Heart right ventricle (tissue), 16 donors: ENCODE measurements around the gene NOTCH4. TPM values are rescaled to one million over a fixed set of nuclear protein-coding genes. Genes with fewer than 3 reads are reported as not detected.
A peak's percentile ranks its signal among the peaks of the same experiment; 100 is the strongest.

Experiments
- ATAC-seq, 8 donors: fragments of 200-7000 bp; cut with Tn5 transposase; one replicate each; pipeline ENCODE4 v1.9.1; 2020; ENCODE audit warnings: mild to moderate bottlenecking in 8 of 8, moderate library complexity in 8 of 8, moderate number of reproducible peaks in 1 of 8
- DNase-seq, 2 donors: peaks; one replicate each; pipeline ENCODE4 v3.0.0-alpha.2; 2020
- H3K27ac ChIP-seq, 10 donors: fragments of 200-600 bp; sonication (generic) in 2 of 10; one replicate each; pipeline versions ENCODE4 v1.5.0 to v1.8.0; 2020 to 2022; ENCODE audit warnings: mild to moderate bottlenecking in 3 of 10
- H3K27me3 ChIP-seq, 7 donors: fragments of 200-600 bp; one replicate each; pipeline ENCODE4 v1.8.0; 2021 to 2022; ENCODE audit warnings: mild to moderate bottlenecking in 2 of 7
- H3K36me3 ChIP-seq, 9 donors: fragments of 200-600 bp; sonication (generic) in 1 of 9; one replicate each; pipeline versions ENCODE4 v1.5.0 to v1.8.0; 2020 to 2022; ENCODE audit warnings: mild to moderate bottlenecking in 2 of 9
- H3K4me1 ChIP-seq, 9 donors: fragments of 200-600 bp; sonication (generic) in 1 of 9; one replicate each; pipeline versions ENCODE4 v1.5.0 to v1.8.0; 2020 to 2022; ENCODE audit warnings: mild to moderate bottlenecking in 4 of 9
- H3K4me3 ChIP-seq, 10 donors: fragments of 200-600 bp; sonication (generic) in 2 of 10; one replicate each; pipeline versions ENCODE4 v1.5.0 to v1.8.0; 2020 to 2022; ENCODE audit warnings: mild to moderate bottlenecking in 7 of 10, moderate library complexity in 2 of 10
- H3K9me3 ChIP-seq, 11 donors: fragments of 200-600 bp in 10 of 11; sonication (generic) in 2 of 11; one replicate each; pipeline versions ENCODE4 v1.5.0 to v1.8.0; 2013 to 2022; ENCODE audit warnings: mild to moderate bottlenecking in 2 of 11, control low read depth in 1 of 11, moderate library complexity in 1 of 11
- CTCF ChIP-seq, 9 donors: fragments of 200-600 bp; sonication (generic) in 2 of 9; IDR thresholded peaks; one replicate each; pipeline versions ENCODE4 v1.5.0 to v1.8.0; 2021 to 2022; ENCODE audit warnings: antibody characterized with exemption in 9 of 9, mild to moderate bottlenecking in 5 of 9, moderate library complexity in 1 of 9
- WGBS, 2 donors: extraction: QIAGEN DNeasy Blood & Tissue Kit; methylation state at CpG; one replicate each; pipeline ENCODE4 v1.1.7; 2013; ENCODE audit warnings: inconsistent platforms in 1 of 2; 5-methylcytosine and 5-hydroxymethylcytosine counted together
- intact Hi-C, 10 donors: fragments of 100-400 bp; cut with DNase I; formaldehyde crosslinking; loops; one replicate each; pipeline versions ENCODE4 v1.11.1 to v1.14.2; 2022
- polyA plus RNA-seq, 2 donors: library from polyadenylated mRNA; stranded (reverse); fragments of 200-250 nt; gene quantifications; one replicate each; pipeline ENCODE4 v1.2.3, GENCODE V29; 2013
- total RNA-seq, 10 donors: library from RNA; stranded (reverse); fragmentation: NEBNext Ultra II Directional in 3 of 10; extraction: Animal tissue kit (Norgen Biotek cat#: 25700) in 3 of 10; gene quantifications; one replicate each; pipeline versions ENCODE4 v1.2.1 to v1.2.4, GENCODE V29; 2021 to 2023
- donor health status: Arrhythmogenic right ventricular cardiomyopathy.
- donor health status: ischemic (EF 13 %, LVEDD 7.1; RV severe dilation, severe dysfunction).
- donor health status: healthy with polysubstance abuse.
- donor health status: DM: no; HTN: yes; CAD: no.
- donor health status: DM: no; HTN: no; CAD: no.
- donor health status: ischemic (EF 25% LVEDD 6.9; RV normal size, moderate dysfunction).
- donor health status: ischemic (EF 25% LVEDD 5.7; RV mildly dilated, moderate dysfunction).
- donor health status: healthy.
- donor health status: DM: yes; HTN: yes; CAD: no.
- donor health status: Ischemic cardiomyopathy.
- donor health status: ischemic (EF 35%, LVEDD 5.7; RV mildly dilated, moderate dysfunction).
- donor health status: nonischemic (EF 11% LVEDD 7.7; RV severe dilation, severe dysfunction).
- donor health status: DM: yes; HTN: yes; CAD: no.
- donor health status: PGD.
- donor health status: ischemic (EF 29% LVEDD 5.4; RV normal size, mild dysfunction).
- donor health status: nonischemic (EF 23%, LVEDD 6.1; RV moderate dilation, normal function).

The NOTCH4 gene
- total and polyA plus RNA-seq, 12 donors, result 17.4 to 123 (median 23.9) TPM

DNA sequence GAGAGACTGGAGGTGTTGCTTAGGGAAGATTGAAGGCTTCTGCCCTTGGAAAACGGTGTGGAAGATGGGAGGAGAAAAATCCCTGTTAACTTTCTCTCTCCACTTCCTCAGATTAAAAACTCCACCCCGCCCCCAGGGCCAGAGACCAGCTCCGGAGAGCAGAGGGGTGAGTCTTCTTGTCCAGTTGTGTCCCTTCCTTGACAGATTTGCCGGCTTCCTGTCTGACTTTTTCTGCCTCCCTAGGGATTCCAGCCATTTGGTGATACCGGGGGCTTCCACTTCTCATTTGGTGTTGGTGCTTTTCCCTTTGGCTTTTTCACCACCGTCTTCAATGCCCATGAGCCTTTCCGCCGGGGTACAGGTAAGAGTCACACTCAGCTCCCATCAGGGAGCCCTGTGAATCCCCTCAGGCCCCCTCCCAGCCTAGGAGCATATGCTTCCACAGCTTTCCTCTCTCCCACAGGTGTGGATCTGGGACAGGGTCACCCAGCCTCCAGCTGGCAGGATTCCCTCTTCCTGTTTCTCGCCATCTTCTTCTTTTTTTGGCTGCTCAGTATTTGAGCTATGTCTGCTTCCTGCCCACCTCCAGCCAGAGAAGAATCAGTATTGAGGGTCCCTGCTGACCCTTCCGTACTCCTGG lies 44.0 kb downstream of the NOTCH4 start:
- Histone ChIP-seq H3K36me3 (peaks cover 0 to 47% (median 11%) of the 10 kb centered on the region in 9 donors), H3K27me3 (no peaks in the 10 kb centered on the region), H3K27ac (peak overlapping the region in 8 of 10 donors; percentile 93 to 98 (median 94)), H3K4me3 (peak overlapping the region in 6 of 10 donors; percentile 67 to 91 (median 87)), H3K9me3 (no peaks in the 10 kb centered on the region), H3K4me1 (peaks cover 14 to 81% (median 62%) of the 10 kb centered on the region in 9 donors)
- intact Hi-C loops, result loop anchor here in 4 of 10 donors (2.0 to 10.0 kb wide), 3 partner anchors 15 to 1025 kb away; partner anchors contain the start of genes ATF6B (in 3 of the 4), HSD17B8 (in 1 of the 4), RING1 (in 1 of the 4) and RXRB (in 1 of the 4)
- no peak for TF ChIP-seq CTCF (IDR thresholded peaks at IDR 0.05)
- DNase-seq, result no peak
- WGBS, 2 donors, result 54 to 55% methylated on average over 10 of the region's 10 CpGs
- no peak for ATAC-seq

GRCh38 chr6:32178547-32179440 lies 45.1 kb downstream of the NOTCH4 start:
- DNase-seq, result no peak
- no peak for ATAC-seq
- Histone ChIP-seq H3K4me1 (peaks cover 8 to 84% (median 59%) of the 10 kb centered on the region in 9 donors), H3K4me3 (peak overlapping the region; percentile 56 to 93 (median 86)), H3K9me3 (no peaks in the 10 kb centered on the region), H3K36me3 (peaks cover 0 to 43% (median 11%) of the 10 kb centered on the region in 9 donors), H3K27ac (peak overlapping the region; percentile 93 to 98 (median 94)), H3K27me3 (no peaks in the 10 kb centered on the region)
- intact Hi-C loops, result loop anchor here in 4 of 10 donors (2.0 to 10.0 kb wide), 3 partner anchors 16 to 1026 kb away; partner anchors contain the start of genes ATF6B (in 3 of the 4), HSD17B8 (in 1 of the 4), RING1 (in 1 of the 4) and RXRB (in 1 of the 4)
- 3 to 4% methylated on average over 24 of the region's 24 CpGs for WGBS, 2 donors
- no peak for TF ChIP-seq CTCF (IDR thresholded peaks at IDR 0.05)

DNA sequence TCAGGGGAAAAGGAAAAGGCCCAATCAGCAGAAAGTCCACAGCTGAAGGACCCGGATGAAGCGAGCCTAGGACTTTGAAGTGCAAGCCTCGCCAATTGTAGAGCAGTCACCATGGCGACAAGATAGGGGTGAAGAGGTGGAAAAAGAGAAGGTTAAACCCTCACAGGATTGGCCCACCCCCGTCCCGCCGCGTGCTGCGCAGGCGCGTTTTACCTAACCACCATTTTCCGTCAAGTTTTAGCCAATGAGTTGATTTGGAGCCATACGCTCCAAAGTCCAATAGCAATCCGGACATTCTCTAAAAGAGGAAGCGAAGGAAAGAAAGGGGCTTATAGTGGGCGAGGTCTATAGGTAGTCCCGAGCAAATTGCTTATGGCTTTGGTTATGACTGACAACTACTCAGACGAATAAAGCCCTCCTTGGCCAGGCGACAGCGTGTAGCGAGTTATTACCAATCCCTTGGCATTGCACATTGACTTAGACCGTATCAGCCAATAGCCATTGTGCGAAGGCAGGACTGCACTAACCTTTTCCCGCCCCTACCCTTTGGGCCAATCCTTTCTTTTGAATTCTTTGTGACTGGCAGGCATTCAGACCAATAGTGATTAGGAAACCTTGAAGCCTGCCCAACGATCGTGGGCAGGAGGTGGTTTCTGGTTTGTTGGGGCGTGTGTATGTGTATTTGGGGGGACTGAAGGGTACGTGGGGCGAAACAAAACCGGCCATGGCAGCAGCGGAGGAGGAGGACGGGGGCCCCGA lies 45.9 kb downstream of the NOTCH4 start, which contains the start of gene RNF5:
TSS of gene RNF5 (plus strand) at position 618 of the 759 bp plus-strand sequence. CDS start at position 725, 107 bp downstream.
- Histone ChIP-seq H3K36me3 (peaks cover 0 to 34% (median 11%) of the 10 kb centered on the region in 9 donors), H3K27ac (peak within 1 kb of the TSS; percentile 93 to 98 (median 94)), H3K4me1 (peaks cover 8 to 84% (median 55%) of the 10 kb centered on the region in 9 donors), H3K27me3 (no peaks in the 10 kb centered on the region), H3K4me3 (peak within 1 kb of the TSS; percentile 56 to 93 (median 86)), H3K9me3 (no peaks in the 10 kb centered on the region)
- DNase-seq (peak; percentile 87 to 99), ATAC-seq (peak; percentile 82 to 89 (median 86))
- no peak for TF ChIP-seq CTCF (IDR thresholded peaks at IDR 0.05)
- WGBS, 2 donors, result 0 to 1% methylated on average over 33 of the region's 33 CpGs
- intact Hi-C loops, result loop anchor here in 5 of 10 donors (2.0 to 10.0 kb wide), 5 partner anchors 17 to 1027 kb away; partner anchors contain the start of genes ATF6B (in 4 of the 5), HSD17B8 (in 1 of the 5), PPT2 (in 1 of the 5) and RING1 (in 1 of the 5)
